HG03159 (cell line): Measurements from ENCODE around the gene DUSP7.

ENCODE experiments used
- ATAC-seq: cut with Tn5 transposase; IDR thresholded peaks from one replicate; pipeline ENCODE4 v1.9.1; 2021; ENCODE audit warnings: mild to moderate bottlenecking, moderate library complexity; ENCODE audit not compliant: unreplicated experiment

Gene DUSP7

DNA sequence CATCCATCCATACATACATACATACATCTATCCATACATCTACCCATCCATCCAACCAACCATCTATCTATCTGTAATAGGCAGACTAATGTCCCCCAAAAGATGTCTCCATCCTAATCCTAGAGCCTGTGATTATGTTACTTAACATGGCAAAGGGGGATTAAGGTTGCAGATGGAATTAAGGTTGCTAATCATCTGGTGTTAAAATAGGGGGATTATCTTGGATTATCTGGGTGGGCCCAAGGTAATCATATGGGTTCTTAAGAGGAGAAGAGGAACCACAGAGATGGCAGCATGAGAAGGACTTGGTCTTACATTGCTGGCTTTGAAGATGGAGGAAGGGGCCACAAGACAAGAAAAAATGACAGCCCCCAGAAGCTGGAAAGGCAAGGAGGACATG, 45.9 kb downstream of the DUSP7 start:
- ATAC-seq = no peak

DNA sequence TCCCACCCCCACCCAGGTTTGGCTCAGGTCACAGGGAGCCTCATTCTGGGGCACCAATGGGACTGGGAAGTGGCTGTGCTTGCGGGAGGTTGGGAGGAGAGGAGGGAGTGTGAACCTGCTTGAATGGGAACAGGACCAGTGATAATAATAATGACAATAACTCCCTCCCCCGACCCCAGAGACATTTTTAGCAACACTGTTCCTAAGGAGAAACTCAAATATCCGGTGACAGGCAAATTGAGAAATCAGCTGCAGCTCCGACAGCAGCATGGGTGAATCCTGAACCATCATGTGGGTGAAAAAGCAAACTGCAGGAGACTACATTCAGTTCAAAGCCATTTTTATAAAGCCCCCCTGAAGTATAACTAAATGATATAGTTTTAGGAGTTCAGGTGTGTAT, 49.1 kb downstream of the DUSP7 start:
- ATAC-seq = no peak

DNA sequence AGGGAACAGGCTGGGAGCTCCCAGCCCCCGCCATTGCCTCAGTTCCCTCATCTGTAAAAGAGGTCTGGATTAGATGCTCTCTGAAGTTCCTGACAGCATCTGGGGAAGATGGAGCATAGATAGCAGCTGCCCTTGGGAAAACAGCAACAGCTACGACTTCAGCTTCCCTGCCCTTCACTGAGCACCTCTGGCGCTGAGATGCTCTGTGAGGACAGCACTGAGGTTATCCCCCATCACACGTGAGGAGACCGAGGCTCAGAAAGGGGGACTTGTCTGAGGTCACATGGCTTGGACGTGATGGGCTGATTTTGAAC, 49.6 kb downstream of the DUSP7 start:
- no peak for ATAC-seq

DNA sequence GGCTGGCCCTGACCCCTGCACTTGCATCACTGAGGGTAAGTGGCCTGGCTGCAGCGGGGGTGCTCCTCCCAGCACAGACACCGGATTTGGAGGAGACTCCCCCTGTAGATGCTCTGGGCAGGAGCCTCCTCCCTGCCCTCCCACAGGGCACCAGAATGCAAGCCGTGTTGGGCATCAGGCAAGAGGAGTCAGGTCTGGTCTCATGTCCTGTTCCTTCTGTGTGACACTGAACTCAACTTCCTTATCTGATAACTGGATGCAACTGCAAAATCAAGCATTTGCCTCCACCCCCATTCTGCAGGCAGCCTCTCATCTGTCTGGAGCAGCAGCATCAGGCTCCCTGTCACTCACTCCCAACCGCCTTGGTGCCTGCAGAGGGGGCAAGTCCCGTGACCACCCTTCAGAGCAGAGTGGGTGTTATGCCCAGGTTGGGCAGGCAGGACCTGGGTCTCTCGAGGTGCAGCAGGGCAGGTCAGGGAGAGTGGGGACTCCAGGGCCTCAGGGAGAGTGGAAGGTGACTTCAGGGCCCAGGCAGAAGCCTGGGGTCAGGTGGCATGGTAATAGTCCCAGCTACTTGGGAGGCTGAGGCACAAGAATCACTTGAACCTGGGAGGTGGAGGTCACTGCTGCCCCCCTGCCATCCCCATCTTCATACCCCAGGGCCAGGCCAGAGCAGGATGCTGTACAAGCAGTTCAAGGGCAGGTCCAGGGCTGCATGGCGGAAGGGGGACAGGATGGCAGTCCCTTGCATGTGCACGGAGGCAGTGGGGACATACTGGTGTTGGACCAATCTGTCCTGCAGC, 50.2 kb downstream of the DUSP7 start:
- no peak for ATAC-seq

DNA sequence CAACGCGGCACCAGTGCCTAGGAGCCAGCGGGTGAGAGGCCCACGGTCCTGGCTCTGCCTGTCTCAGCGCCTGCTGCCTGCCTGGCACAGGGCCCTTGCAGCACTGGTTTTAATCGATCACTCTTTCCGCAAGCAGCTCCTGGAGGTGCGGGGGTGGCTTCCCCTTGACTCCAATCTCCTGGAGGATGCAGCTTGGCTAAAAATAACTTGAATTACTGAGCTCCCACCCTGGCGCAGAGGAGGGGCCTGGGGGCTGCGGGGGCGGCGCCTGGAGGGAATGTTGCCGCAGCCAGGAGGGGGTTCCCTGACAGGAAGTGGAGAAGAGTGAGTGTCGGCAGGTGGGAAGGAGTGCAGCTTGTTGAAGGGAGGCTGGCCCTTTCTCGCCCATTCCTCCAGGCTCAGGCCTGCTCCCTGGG, 50.8 kb downstream of the DUSP7 start:
- ATAC-seq = no peak

DNA sequence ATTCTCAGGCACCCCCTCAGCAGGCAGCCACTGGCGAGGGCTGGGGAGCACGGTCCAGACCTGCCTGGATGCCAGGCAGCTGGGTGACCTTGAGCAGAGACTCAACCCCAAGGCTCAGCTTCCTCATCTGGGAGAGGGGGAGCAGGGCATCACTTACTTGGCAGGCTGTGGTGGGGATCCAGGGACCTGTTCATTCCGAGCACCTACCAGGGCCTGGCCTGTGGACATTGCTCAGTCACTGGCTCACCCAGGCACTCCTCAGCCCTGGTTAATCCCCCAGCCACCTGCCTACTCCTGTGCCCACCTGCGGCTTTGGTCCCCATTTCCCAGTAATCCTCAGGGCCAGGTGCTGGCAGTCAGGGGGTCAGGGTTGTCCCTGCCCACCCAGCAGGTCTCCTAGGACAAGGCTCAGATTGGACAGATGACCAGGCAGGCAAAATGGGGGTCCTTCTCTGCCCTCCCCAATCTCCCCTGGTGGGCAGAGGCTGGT, 51.4 kb downstream of the DUSP7 start:
- no peak for ATAC-seq

DNA sequence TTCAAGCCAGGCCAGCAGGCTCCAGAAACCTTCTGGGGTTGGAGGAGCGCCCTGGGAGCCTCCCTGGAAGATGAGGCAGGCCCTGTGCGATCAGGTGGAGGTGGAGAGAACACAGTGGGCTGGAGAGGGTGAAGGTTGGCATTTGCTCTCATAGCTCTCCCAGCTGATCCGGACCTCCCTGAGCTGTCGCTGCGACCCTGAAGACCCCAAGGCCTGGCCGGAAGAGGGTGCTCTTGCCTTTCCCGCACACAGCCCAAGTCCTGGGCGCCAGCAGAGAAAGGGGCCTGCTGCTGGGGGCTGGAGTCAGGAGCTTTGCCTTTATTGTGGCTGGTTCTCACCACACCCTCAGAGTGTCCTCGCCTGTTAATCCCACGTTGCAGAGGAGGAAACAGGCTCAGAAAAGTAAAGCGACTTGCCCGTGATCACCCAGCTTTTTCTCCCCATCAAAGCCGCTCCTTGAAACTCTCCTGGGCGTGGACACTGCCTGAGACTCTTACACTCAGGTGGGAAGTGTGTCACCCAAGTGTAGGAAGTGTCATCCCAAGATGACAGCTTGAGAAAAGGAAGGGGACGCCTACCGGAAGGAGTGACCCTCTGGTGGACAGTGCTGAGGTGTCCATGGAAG, 52.1 kb downstream of the DUSP7 start:
- no peak for ATAC-seq

DNA sequence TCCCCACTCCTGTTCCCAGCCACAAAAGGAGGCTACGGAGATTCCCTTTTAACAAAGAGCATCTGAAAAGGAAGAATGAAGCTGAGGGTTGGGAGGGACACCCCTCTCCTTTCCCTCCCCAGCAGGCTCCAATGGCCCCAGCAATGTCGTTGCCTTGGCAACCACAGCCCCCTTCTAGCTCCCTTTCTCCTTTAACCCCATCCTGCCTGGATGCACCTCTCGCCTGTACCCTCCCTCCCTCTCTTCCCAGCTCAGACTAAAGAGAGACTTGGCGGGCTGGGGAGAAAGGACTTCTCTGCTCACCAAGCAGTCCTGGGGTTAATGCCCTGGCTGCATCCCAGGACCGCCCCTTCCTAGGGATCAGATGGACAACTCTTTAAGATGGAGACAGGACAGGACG, 53.6 kb downstream of the DUSP7 start:
- ATAC-seq = no peak

DNA sequence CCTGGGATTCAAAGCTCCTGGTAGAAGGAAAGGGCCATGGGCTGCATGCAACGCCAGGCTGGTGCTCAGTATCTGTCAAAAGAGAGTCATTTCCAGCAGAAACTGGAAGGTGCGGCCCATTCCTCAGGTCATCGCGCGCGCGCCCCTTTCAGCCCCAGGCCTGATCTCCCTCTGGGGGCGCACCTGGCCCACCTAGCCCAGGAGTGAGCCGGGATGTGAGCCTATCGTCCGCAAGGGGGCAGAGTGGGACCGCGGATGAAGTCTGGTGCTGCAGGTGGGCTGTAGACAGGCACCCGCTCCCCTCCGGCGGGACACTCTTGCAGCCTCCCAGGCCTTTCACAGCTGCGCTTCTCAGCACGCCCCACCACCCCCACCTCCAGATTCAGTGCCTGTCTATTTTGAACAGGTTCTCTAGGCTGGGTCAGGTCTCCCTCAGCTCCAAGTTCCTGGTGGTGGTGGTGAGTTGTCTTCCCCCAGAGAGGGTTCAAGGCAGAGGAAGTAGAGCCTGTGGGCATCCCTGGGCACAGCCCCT, 54.9 kb downstream of the DUSP7 start:
- ATAC-seq = peak; percentile 74

DNA sequence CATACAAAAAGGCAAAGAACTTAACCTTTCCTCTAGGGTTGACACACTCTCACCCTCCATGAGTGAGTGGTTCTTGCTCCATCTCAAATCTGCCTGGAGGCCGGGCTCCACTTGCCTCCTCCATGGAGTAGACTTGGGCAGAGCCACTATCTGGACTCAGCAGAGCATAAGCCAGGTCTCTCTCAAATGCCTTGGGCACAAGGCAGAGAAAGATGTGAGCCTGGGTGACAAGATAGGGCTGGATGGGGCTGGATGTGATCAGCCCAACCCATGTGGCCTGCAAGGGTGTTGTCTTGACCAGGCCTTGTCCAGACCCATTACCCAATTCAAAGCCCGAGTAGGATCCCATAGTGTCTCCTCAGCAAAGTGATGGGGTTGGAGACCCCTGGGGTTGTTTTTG, 56.5 kb downstream of the DUSP7 start:
- no peak for ATAC-seq
